PC-9 (cell line): Measurements from ENCODE around the gene TRAM2. TPM values are rescaled to one million over a fixed set of nuclear protein-coding genes. Genes with fewer than 3 reads are reported as not detected.

Experiments
- BruUV-seq: library from RNA; stranded (reverse); fragments of 400-500 nt; replicated peaks from 2 replicates; lab custom pipeline; 2021; lab: Mats Ljungman, UMichigan
- CTCF ChIA-PET: fragments of 300-600 bp; sonication (Branson Sonifier 250); formaldehyde crosslinking; loops from one replicate; lab custom pipeline; 2022; ENCODE audit warnings: antibody characterized with exemption; lab: Charles Lee
- POLR2A ChIA-PET: fragments of 300-600 bp; sonication (Branson Sonifier 250); formaldehyde crosslinking; loops from one replicate; lab custom pipeline; 2022; ENCODE audit warnings: antibody characterized with exemption; ENCODE audit not compliant: unreplicated experiment; lab: Charles Lee
- DNase-seq, 2 experiments: peaks; one replicate each; pipeline versions ENCODE4 v3.0.0 to v3.0.0-alpha.2; 2015 to 2022; ENCODE audit warnings: mixed read lengths in 1 of 2
- H2AFZ ChIP-seq: fragments of 200-600 bp; sonication (generic); 2 replicates; pipeline ENCODE4 v1.8.1; 2017; ENCODE audit warnings: antibody characterized with exemption
- H3F3A ChIP-seq: fragments of 200-600 bp; sonication (generic); 2 replicates; pipeline ENCODE4 v1.8.1; 2017; ENCODE audit warnings: antibody characterized with exemption, mild to moderate bottlenecking, low read depth; ENCODE audit not compliant: insufficient read depth
- H3K27ac ChIP-seq: fragments of 200-600 bp; sonication (generic); 2 replicates; pipeline ENCODE4 v1.6.1; 2016; ENCODE audit warnings: mixed run types
- H3K27me3 ChIP-seq: fragments of 200-600 bp; sonication (generic); 2 replicates; pipeline ENCODE4 v1.6.1; 2016; ENCODE audit warnings: low read depth, mixed run types; ENCODE audit not compliant: insufficient read depth
- H3K36me3 ChIP-seq: fragments of 200-600 bp; sonication (generic); 2 replicates; pipeline ENCODE4 v1.6.1; 2016; ENCODE audit warnings: low read depth, mixed run types
- H3K4me1 ChIP-seq: fragments of 200-600 bp; sonication (generic); replicated peaks from 2 replicates; pipeline ENCODE4 v1.6.1; 2016; ENCODE audit warnings: mixed run types; ENCODE audit not compliant: insufficient read depth
- H3K4me2 ChIP-seq: fragments of 200-600 bp; sonication (generic); 2 replicates; pipeline ENCODE4 v1.6.1; 2017; ENCODE audit warnings: mixed run types
- H3K4me3 ChIP-seq: fragments of 200-600 bp; sonication (generic); 2 replicates; pipeline ENCODE4 v1.6.1; 2016; ENCODE audit warnings: mixed run types
- H3K79me2 ChIP-seq: fragments of 200-600 bp; sonication (generic); 2 replicates; pipeline ENCODE4 v1.6.1; 2017; ENCODE audit warnings: low read depth, mixed run types
- H3K9me2 ChIP-seq: fragments of 200-600 bp; sonication (generic); 2 replicates; pipeline ENCODE4 v1.8.1; 2017; ENCODE audit warnings: mild to moderate bottlenecking; ENCODE audit not compliant: insufficient read depth
- H3K9me3 ChIP-seq: fragments of 200-600 bp; sonication (generic); 2 replicates; pipeline ENCODE4 v1.8.1; 2016; ENCODE audit warnings: low read depth; ENCODE audit not compliant: insufficient read depth
- H4K20me1 ChIP-seq: fragments of 200-600 bp; sonication (generic); 2 replicates; pipeline ENCODE4 v1.8.1; 2017; ENCODE audit not compliant: insufficient read depth
- CTCF ChIP-seq: fragments of 200-600 bp; sonication (generic); conservative IDR thresholded peaks from 2 replicates; pipeline ENCODE4 v1.6.1; 2017; ENCODE audit warnings: mixed run types, antibody characterized with exemption, mild to moderate bottlenecking, moderate library complexity
- EZH2 ChIP-seq: fragments of 200-600 bp; sonication (generic); IDR thresholded peaks from 2 replicates; pipeline ENCODE4 v1.8.0; 2017; ENCODE audit warnings: antibody characterized with exemption, low read depth
- intact Hi-C: fragments of 100-400 bp; cut with micrococcal nuclease; formaldehyde crosslinking; loops from one replicate; pipeline ENCODE4 v1.10.0; 2022; ENCODE audit not compliant: unreplicated experiment
- total RNA-seq: library from RNA; stranded (reverse); gene quantifications from 2 replicates; pipeline ENCODE4 v1.2.3, GENCODE V29; 2021

Gene TRAM2
- total RNA-seq, 1 experiment from 2014 or later: 40.9 TPM

DNA sequence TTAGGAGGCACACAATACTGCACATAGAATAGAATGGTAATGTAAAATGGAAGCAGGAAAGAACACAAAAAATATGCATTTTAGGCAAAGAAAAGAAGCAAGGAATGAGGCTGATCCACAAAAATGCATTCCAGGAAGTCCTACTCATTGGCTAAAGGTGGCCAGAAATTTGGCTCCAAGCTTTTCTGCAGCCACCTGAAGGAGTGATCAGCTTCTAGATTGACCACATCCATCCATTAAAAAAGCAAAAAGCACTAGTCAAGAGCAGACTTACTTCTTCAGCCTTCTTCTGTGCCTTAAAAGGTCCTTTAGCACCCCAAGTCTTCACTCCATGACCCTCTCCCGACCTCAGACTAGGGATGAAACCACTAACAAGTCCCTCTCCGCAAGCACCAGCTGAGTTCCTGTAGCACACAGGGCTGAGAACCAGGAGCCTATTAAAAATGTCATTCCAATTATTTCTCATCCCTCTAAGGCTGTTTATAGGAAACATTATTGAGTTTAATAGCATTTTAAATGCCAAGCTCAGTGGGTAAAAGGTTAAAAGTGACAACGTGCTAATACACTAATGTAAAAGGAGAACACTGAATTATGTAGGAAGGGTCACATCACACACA is 36.5 kb downstream of the TRAM2 start:
- Histone ChIP-seq H3K4me2 (no peak overlapping the region), H3K36me3 (no peaks in the 10 kb centered on the region), H3K27ac (no peak overlapping the region), H3K4me1 (peaks cover 10% of the 10 kb centered on the region; the same call in 1 of the 2 replicates), H3K4me3 (no peak overlapping the region), H3K9me2 (no peaks in the 10 kb centered on the region), H3K27me3 (no peaks in the 10 kb centered on the region), H3K79me2 (no peaks in the 10 kb centered on the region), H3F3A (no peaks in the 10 kb centered on the region; the same call in 1 of the 2 replicates), H4K20me1 (no peaks in the 10 kb centered on the region), H3K9me3 (no peaks in the 10 kb centered on the region), H2AFZ (no peak overlapping the region)
- DNase-seq: no peak
- no TSS peak for BruUV-seq
- ChIA-PET POLR2A (no interaction called here), CTCF (no interaction called here)
- TF ChIP-seq EZH2: no peak
- no peak for TF ChIP-seq CTCF
- intact Hi-C loops: no loop called here

GRCh38 chr6:52539607-52540006 is 37.3 kb downstream of the TRAM2 start:
- ChIA-PET CTCF (no interaction called here), POLR2A (no interaction called here)
- peaks cover 10% of the 10 kb centered on the region; the same call in 1 of the 2 replicates for H3K4me1 ChIP-seq
- H3K79me2 ChIP-seq: no peaks in the 10 kb centered on the region
- H3K27me3 ChIP-seq: no peaks in the 10 kb centered on the region
- H3K4me2 ChIP-seq: no peak overlapping the region
- H3K36me3 ChIP-seq: no peaks in the 10 kb centered on the region
- no peaks in the 10 kb centered on the region for H4K20me1 ChIP-seq
- H3K4me3 ChIP-seq: no peak overlapping the region
- H3K9me2 ChIP-seq: no peaks in the 10 kb centered on the region
- TF ChIP-seq CTCF: no peak
- TF ChIP-seq EZH2: no peak
- no peak for DNase-seq
- no peak overlapping the region for H3K27ac ChIP-seq
- H3F3A ChIP-seq: no peaks in the 10 kb centered on the region; the same call in 1 of the 2 replicates
- intact Hi-C loops: loop anchor here (2.0 kb wide), 1 partner anchor 17 kb away; no protein-coding TSS in a partner anchor
- no peaks in the 10 kb centered on the region for H3K9me3 ChIP-seq
- BruUV-seq: no TSS peak
- H2AFZ ChIP-seq: no peak overlapping the region

GRCh38 chr6:52538901-52539354 is 37.9 kb downstream of the TRAM2 start:
- H3K27ac ChIP-seq: no peak overlapping the region
- no peak for DNase-seq
- no peaks in the 10 kb centered on the region for H3K79me2 ChIP-seq
- H3K36me3 ChIP-seq: no peaks in the 10 kb centered on the region
- H3F3A ChIP-seq: no peaks in the 10 kb centered on the region; the same call in 1 of the 2 replicates
- H2AFZ ChIP-seq: no peak overlapping the region
- H3K4me1 ChIP-seq: peaks cover 4% of the 10 kb centered on the region; the same call in 1 of the 2 replicates
- TF ChIP-seq CTCF: no peak
- TF ChIP-seq EZH2: no peak
- H3K4me2 ChIP-seq: no peak overlapping the region
- no peaks in the 10 kb centered on the region for H3K9me3 ChIP-seq
- POLR2A ChIA-PET: no interaction called here
- no peaks in the 10 kb centered on the region for H3K9me2 ChIP-seq
- H3K4me3 ChIP-seq: no peak overlapping the region
- no TSS peak for BruUV-seq
- CTCF ChIA-PET: no interaction called here
- H3K27me3 ChIP-seq: no peaks in the 10 kb centered on the region
- intact Hi-C loops: loop anchor here (2.0 kb wide), 1 partner anchor 16 kb away; no protein-coding TSS in a partner anchor
- H4K20me1 ChIP-seq: no peaks in the 10 kb centered on the region
